Measurements from ENCODE around the gene BRD7. TPM values are rescaled to one million over a fixed set of nuclear protein-coding genes. Genes with fewer than 3 reads are reported as not detected.

The BRD7 gene
- total RNA-seq, 2 donors from 2014 or later: 21.8 to 32.6 TPM

- TF ChIP-seq, protein P1, sequence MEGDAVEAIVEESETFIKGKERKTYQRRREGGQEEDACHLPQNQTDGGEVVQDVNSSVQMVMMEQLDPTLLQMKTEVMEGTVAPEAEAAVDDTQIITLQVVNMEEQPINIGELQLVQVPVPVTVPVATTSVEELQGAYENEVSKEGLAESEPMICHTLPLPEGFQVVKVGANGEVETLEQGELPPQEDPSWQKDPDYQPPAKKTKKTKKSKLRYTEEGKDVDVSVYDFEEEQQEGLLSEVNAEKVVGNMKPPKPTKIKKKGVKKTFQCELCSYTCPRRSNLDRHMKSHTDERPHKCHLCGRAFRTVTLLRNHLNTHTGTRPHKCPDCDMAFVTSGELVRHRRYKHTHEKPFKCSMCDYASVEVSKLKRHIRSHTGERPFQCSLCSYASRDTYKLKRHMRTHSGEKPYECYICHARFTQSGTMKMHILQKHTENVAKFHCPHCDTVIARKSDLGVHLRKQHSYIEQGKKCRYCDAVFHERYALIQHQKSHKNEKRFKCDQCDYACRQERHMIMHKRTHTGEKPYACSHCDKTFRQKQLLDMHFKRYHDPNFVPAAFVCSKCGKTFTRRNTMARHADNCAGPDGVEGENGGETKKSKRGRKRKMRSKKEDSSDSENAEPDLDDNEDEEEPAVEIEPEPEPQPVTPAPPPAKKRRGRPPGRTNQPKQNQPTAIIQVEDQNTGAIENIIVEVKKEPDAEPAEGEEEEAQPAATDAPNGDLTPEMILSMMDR (IDR thresholded peaks at IDR 0.05): no peak
- TF ChIP-seq POLR2A (IDR thresholded peaks at IDR 0.05): no peak
- H3K27ac ChIP-seq: no peak overlapping the region
- H3K4me1 ChIP-seq: no peaks in the 10 kb centered on the region
- DNase-seq: no peak
- WGBS, 2 donors: 76% methylated on average over 9 of the region's 11 CpGs; no CpG with 5 or more reads in 1 of the 2 donors
- H3K4me3 ChIP-seq: no peak overlapping the region
- no peaks in the 10 kb centered on the region for H3K27me3 ChIP-seq
- no peak for ATAC-seq
- no peaks in the 10 kb centered on the region for H3K36me3 ChIP-seq (replicated peaks in 1 of 2; ENCODE audit: insufficient read depth in 1 of 2, low read depth in 2 of 2)
- no peaks in the 10 kb centered on the region for H3K9me3 ChIP-seq
- intact Hi-C loops (cut with DNase I): no loop called here
Measured at GRCh38 chr16:50390371-50390771, 21.6 kb upstream of the BRD7 start.

GRCh38 chr16:50389900-50390299 lies 21.1 kb upstream of the BRD7 start:
- WGBS, 2 donors: 88 to 89% methylated on average over 1 to 4 of the region's 4 CpGs
- intact Hi-C loops (cut with DNase I): loop anchor here (10.0 kb wide), 1 partner anchor 285 kb away; no protein-coding TSS in a partner anchor
- H3K27ac ChIP-seq: no peak overlapping the region
- ATAC-seq: no peak
- no peaks in the 10 kb centered on the region for H3K9me3 ChIP-seq
- H3K27me3 ChIP-seq: no peaks in the 10 kb centered on the region
- no peak for TF ChIP-seq POLR2A (IDR thresholded peaks at IDR 0.05)
- TF ChIP-seq, protein P1 (IDR thresholded peaks at IDR 0.05): no peak
- DNase-seq: no peak
- H3K4me3 ChIP-seq: no peak overlapping the region
- H3K36me3 ChIP-seq (replicated peaks in 1 of 2; ENCODE audit: insufficient read depth in 1 of 2, low read depth in 2 of 2): no peaks in the 10 kb centered on the region
- no peaks in the 10 kb centered on the region for H3K4me1 ChIP-seq

DNA sequence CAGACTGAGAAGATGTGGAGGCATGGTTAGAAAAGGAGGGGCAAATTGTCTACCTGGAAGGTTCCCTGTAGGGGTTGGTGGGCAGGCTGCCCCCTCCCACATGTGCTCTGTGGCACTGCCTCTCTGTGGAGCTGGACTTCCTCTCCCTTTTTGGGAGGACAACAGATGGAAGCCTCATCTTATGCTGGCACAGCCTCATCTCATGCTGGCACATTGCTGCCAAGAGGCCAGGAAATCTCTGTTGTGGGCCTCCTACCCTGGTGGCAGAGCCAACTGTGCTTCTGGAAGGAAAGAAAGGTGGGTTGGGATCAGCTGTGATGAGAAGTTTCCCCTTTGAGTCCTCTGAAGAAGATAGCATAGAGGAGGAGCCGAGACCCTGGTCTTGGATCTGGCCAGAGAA lies 19.7 kb upstream of the BRD7 start:
- Histone ChIP-seq H3K4me1 (no peaks in the 10 kb centered on the region), H3K27me3 (no peaks in the 10 kb centered on the region), H3K4me3 (no peak overlapping the region), H3K36me3 (replicated peaks in 1 of 2; ENCODE audit: insufficient read depth in 1 of 2, low read depth in 2 of 2) (no peaks in the 10 kb centered on the region), H3K9me3 (no peaks in the 10 kb centered on the region), H3K27ac (no peak overlapping the region)
- ATAC-seq: no peak
- WGBS, 2 donors: 85 to 89% methylated on average over 1 of the region's 1 CpG
- DNase-seq: no peak
- intact Hi-C loops (cut with DNase I): loop anchor here (10.0 kb wide), 1 partner anchor 286 kb away; no protein-coding TSS in a partner anchor
- TF ChIP-seq, protein P1 (IDR thresholded peaks at IDR 0.05): no peak
- TF ChIP-seq POLR2A (IDR thresholded peaks at IDR 0.05): no peak

- Histone ChIP-seq H3K27ac (no peak overlapping the region), H3K36me3 (replicated peaks in 1 of 2; ENCODE audit: insufficient read depth in 1 of 2, low read depth in 2 of 2) (no peaks in the 10 kb centered on the region), H3K4me1 (no peaks in the 10 kb centered on the region), H3K27me3 (no peaks in the 10 kb centered on the region), H3K9me3 (no peaks in the 10 kb centered on the region), H3K4me3 (no peak overlapping the region)
- no peak for DNase-seq
- WGBS, 2 donors: 62 to 81% methylated on average over 7 to 13 of the region's 13 CpGs
- TF ChIP-seq, protein P1 (IDR thresholded peaks at IDR 0.05): no peak
- TF ChIP-seq POLR2A (IDR thresholded peaks at IDR 0.05): no peak
- intact Hi-C loops (cut with DNase I): loop anchor here (10.0 kb wide), 1 partner anchor 288 kb away; no protein-coding TSS in a partner anchor
- no peak for ATAC-seq
Measured at GRCh38 chr16:50386774-50387173, 18.0 kb upstream of the BRD7 start.

DNA sequence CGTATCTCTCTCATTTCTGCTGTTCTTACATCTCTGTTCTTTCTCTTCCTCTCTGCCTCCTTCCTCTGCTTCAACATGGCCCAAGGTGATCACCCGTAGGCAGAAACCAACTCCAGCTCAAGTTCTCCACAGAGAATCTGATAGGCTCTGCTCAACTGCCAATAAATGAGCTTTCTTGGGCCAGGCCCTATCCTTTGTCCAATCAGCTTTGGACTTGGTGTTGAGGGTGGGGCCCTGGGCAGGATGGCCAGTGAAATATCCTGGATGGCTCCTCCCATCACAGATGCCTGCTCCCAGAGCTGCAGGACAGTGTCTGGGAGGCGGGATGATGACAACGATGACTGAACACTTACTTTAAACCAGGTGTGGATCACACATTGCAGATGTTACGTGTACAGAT lies 17.4 kb upstream of the BRD7 start:
- intact Hi-C loops (cut with DNase I): loop anchor here (10.0 kb wide), 1 partner anchor 289 kb away; no protein-coding TSS in a partner anchor
- WGBS, 2 donors: 66 to 73% methylated on average over 5 of the region's 5 CpGs
- DNase-seq (no peak), ATAC-seq (no peak)
- Histone ChIP-seq H3K27me3 (no peaks in the 10 kb centered on the region), H3K4me3 (no peak overlapping the region), H3K4me1 (no peaks in the 10 kb centered on the region), H3K36me3 (replicated peaks in 1 of 2; ENCODE audit: insufficient read depth in 1 of 2, low read depth in 2 of 2) (no peaks in the 10 kb centered on the region), H3K27ac (no peak overlapping the region), H3K9me3 (no peaks in the 10 kb centered on the region)
- TF ChIP-seq POLR2A (IDR thresholded peaks at IDR 0.05): no peak
